Thoracic aorta (tissue), 2 donors: ENCODE data around the gene TRIM8. TPM values are rescaled to one million over a fixed set of nuclear protein-coding genes. Genes with fewer than 3 reads are reported as not detected.

Source experiments
- ATAC-seq: fragments of 150-250 bp; one replicate; pipeline ENCODE4 v1.8.0; 2017; ENCODE audit warnings: low read depth; ENCODE audit not compliant: insufficient number of reproducible peaks, low FRiP score
- DNase-seq: peaks from one replicate; pipeline ENCODE4 v3.0.0-alpha.2; 2020; ENCODE audit warnings: low spot score
- H3K27ac ChIP-seq, 2 donors: fragments of 200-600 bp; sonication (generic); 1 replicate in 1 of 2; 2 replicates in 1 of 2; pipeline ENCODE4 v1.5.1; 2016; ENCODE audit warnings: mild to moderate bottlenecking in 2 of 2, moderate library complexity in 2 of 2
- H3K27me3 ChIP-seq: fragments of 200-600 bp; sonication (generic); replicated peaks from 2 replicates; pipeline ENCODE4 v1.6.0; 2016; ENCODE audit warnings: mild to moderate bottlenecking; ENCODE audit not compliant: insufficient read depth
- H3K36me3 ChIP-seq: fragments of 200-600 bp; sonication (generic); one replicate; pipeline ENCODE4 v1.5.1; 2016
- H3K4me1 ChIP-seq, 2 donors: fragments of 200-600 bp; sonication (generic); 1 replicate in 1 of 2; 2 replicates in 1 of 2; pipeline versions ENCODE4 v1.5.1 to v1.6.0; 2016; ENCODE audit warnings: low read depth in 2 of 2, mild to moderate bottlenecking in 1 of 2; ENCODE audit not compliant: control insufficient read depth in 1 of 2
- H3K4me3 ChIP-seq: fragments of 200-600 bp; sonication (generic); 2 replicates; pipeline ENCODE4 v1.5.1; 2016; ENCODE audit warnings: mild to moderate bottlenecking
- H3K9me3 ChIP-seq: fragments of 200-600 bp; sonication (generic); 2 replicates; pipeline ENCODE4 v1.5.1; 2016
- total RNA-seq, 2 donors: library from RNA; depleted of rRNA; stranded (reverse); fragments of >200 nt; gene quantifications; one replicate each; pipeline versions ENCODE4 v1.1.0 to v1.2.3, GENCODE V29; 2016
- TF ChIP-seq, protein P1 (sequence below): fragments of 200-600 bp; sonication (generic); IDR thresholded peaks from one replicate; pipeline ENCODE4 v1.5.1; 2019; ENCODE audit warnings: antibody characterized with exemption

The TRIM8 gene
- total RNA-seq, 2 donors from 2014 or later, result 154 to 192 TPM

DNA sequence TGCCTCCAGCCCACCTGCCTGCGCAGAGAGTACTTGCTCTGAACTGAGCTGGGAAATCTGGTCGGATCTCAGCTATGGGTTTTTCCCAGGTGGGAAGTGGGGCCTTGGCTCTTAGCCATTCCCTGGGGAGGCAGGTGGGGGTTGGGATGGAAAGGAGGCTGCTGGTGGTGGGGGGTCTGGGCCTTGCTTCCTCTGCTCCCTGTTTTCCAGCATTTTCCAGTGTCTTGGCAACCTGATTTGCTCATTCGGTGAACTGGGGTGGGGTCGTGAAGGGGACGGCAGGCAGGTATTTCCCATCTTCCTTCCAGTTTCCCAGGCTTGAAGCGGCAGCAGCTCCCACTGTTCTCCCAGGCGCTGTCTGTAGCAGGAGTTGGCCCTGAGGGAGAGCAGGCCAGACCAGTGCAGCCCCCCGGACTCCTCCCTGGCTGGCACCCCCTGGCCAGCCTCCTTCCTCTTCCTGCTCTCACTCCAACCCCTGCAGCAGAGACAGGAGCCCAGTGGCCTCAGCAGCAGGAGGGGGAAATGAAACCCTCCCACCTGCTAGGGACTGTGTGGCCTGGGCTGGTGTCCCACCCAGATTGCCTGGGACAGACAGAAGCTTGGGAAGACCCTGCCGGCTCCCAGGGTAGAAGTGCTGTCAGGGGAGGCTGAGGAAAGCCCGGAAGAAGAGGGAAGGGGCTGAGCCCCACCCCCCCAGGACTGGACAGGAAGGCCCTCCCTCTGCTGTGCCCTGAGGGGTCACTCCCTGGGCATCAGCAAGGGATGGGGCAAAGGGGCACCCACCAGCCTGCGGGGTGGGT lies 6.6 kb downstream of the TRIM8 start:
- TF ChIP-seq, protein P1, sequence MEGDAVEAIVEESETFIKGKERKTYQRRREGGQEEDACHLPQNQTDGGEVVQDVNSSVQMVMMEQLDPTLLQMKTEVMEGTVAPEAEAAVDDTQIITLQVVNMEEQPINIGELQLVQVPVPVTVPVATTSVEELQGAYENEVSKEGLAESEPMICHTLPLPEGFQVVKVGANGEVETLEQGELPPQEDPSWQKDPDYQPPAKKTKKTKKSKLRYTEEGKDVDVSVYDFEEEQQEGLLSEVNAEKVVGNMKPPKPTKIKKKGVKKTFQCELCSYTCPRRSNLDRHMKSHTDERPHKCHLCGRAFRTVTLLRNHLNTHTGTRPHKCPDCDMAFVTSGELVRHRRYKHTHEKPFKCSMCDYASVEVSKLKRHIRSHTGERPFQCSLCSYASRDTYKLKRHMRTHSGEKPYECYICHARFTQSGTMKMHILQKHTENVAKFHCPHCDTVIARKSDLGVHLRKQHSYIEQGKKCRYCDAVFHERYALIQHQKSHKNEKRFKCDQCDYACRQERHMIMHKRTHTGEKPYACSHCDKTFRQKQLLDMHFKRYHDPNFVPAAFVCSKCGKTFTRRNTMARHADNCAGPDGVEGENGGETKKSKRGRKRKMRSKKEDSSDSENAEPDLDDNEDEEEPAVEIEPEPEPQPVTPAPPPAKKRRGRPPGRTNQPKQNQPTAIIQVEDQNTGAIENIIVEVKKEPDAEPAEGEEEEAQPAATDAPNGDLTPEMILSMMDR, result no peak
- Histone ChIP-seq H3K27me3 (no peaks in the 10 kb centered on the region), H3K36me3 (peaks cover 33% of the 10 kb centered on the region), H3K9me3 (no peaks in the 10 kb centered on the region), H3K4me1 (peaks cover 44 to 73% of the 10 kb centered on the region in 2 donors), H3K4me3 (no peak overlapping the region), H3K27ac (peak overlapping the region; percentile 12 to 37)
- DNase-seq (no peak), ATAC-seq (no peak)

- H3K27me3 ChIP-seq, result no peaks in the 10 kb centered on the region
- peaks cover 40% of the 10 kb centered on the region for H3K36me3 ChIP-seq
- peak overlapping the region; percentile 12 to 26 for H3K27ac ChIP-seq
- DNase-seq (no peak), ATAC-seq (no peak)
- no peaks in the 10 kb centered on the region for H3K9me3 ChIP-seq
- no peak overlapping the region for H3K4me3 ChIP-seq
- TF ChIP-seq, protein P1, result no peak
- peaks cover 44 to 69% of the 10 kb centered on the region in 2 donors for H3K4me1 ChIP-seq
Measured at GRCh38 chr10:102651455-102652169, 7.3 kb downstream of the TRIM8 start.

- Histone ChIP-seq H3K27ac (peak overlapping the region in 1 of 2 donors; percentile 26), H3K36me3 (peaks cover 48% of the 10 kb centered on the region), H3K27me3 (no peaks in the 10 kb centered on the region), H3K4me3 (no peak overlapping the region), H3K9me3 (no peaks in the 10 kb centered on the region), H3K4me1 (peaks cover 38 to 62% of the 10 kb centered on the region in 2 donors)
- DNase-seq (no peak), ATAC-seq (no peak)
- TF ChIP-seq, protein P1, result no peak
Measured at GRCh38 chr10:102652170-102652916, 8.1 kb downstream of the TRIM8 start.

GRCh38 chr10:102653060-102653459 lies 8.8 kb downstream of the TRIM8 start:
- H3K4me3 ChIP-seq, result no peak overlapping the region
- peaks cover 53% of the 10 kb centered on the region for H3K36me3 ChIP-seq
- no peak overlapping the region for H3K27ac ChIP-seq
- no peaks in the 10 kb centered on the region for H3K9me3 ChIP-seq
- no peak for DNase-seq
- peaks cover 31 to 55% of the 10 kb centered on the region in 2 donors for H3K4me1 ChIP-seq
- no peak for ATAC-seq
- H3K27me3 ChIP-seq, result no peaks in the 10 kb centered on the region
- TF ChIP-seq, protein P1, result no peak

DNA sequence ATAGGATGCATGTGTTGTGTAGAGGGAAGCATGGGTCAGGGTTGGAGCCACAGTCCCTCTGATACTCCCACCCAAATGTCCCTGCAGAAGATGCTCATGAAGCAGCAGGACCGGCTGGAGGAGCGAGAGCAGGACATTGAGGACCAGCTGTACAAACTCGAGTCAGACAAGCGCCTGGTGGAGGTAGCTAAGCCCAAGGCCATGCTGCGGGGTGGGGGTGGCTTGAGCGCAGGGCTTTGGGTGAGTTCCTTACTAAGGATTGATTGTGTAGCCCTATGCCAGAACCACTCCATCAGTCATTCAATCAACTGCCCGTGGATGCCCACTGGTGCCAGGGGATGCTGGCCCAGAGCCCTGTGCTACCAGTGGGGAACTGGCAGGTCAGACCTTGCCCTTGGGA lies 10.3 kb downstream of the TRIM8 start:
- DNase-seq (no peak), ATAC-seq (no peak)
- H3K36me3 ChIP-seq, result peaks cover 60% of the 10 kb centered on the region
- H3K4me1 ChIP-seq, result peaks cover 16 to 44% of the 10 kb centered on the region in 2 donors
- H3K4me3 ChIP-seq, result no peak overlapping the region
- TF ChIP-seq, protein P1, result no peak
- no peaks in the 10 kb centered on the region for H3K27me3 ChIP-seq
- H3K27ac ChIP-seq, result no peak overlapping the region
- no peaks in the 10 kb centered on the region for H3K9me3 ChIP-seq
